Measurements from ENCODE around the gene KAT2A. TPM values are rescaled to one million over a fixed set of nuclear protein-coding genes. Genes with fewer than 3 reads are reported as not detected.
A peak's percentile ranks its signal among the peaks of the same experiment; 100 is the strongest.

KAT2A gene
- total and polyA plus RNA-seq, 9 of the 15 experiments (the other 6 are each of a cell fraction or from before 2014, with no cell fraction given), result 1.5 to 80.4 (median 31.9) TPM

GRCh38 chr17:42104264-42104663 is 16.9 kb downstream of the KAT2A start:
- TF ChIP-seq BHLHE40 (IDR thresholded peaks at IDR 0.05; ENCODE audit: low read length), result peak; percentile 53; the same call in 1 of the 2 replicates
- no peak for TF ChIP-seq STAT5B (CRISPR knock-in tag; IDR thresholded peaks at IDR 0.05)
- no peak for TF ChIP-seq LEF1 (IDR thresholded peaks at IDR 0.05)
- TF ChIP-seq JUND (IDR thresholded peaks at IDR 0.05; ENCODE audit: borderline replicate concordance, low read depth, low read length), result no peak
- TF ChIP-seq JUND (tag; IDR thresholded peaks at IDR 0.05; ENCODE audit: borderline replicate concordance, low read depth, low read length), result no peak
- no peak for TF ChIP-seq RFX1 (IDR thresholded peaks at IDR 0.05)
- no peak for TF ChIP-seq ZNF133 (CRISPR knock-in tag; IDR thresholded peaks at IDR 0.05)
- peak; percentile 55; the same call in 1 of the 2 replicates for TF ChIP-seq MECOM (CRISPR knock-in tag; IDR thresholded peaks at IDR 0.05)
- H3K27ac ChIP-seq (ENCODE audit: extremely low read depth, low read depth, low read length), result no peak overlapping the region
- ATAC-seq (no peak), FAIRE-seq (no peak), DNase-seq (ENCODE audit: extremely low read depth in 1 of 4, low spot score in 3 of 4) (no peak)
- intact Hi-C loops (cut with micrococcal nuclease) (no loop called here), in situ Hi-C loops (cut with MboI) (loop anchor here (25.0 kb wide), 1 partner anchor 367 kb away; the partner anchor contains the start of gene HAP1)
- BruUV-seq (replicated peaks), result no TSS peak
- peak overlapping the region in 1 of 2 experiments; percentile 20; a peak in 1 of 4 replicates for H3K9ac ChIP-seq (ENCODE audit: insufficient read depth in 1 of 2, low read depth in 2 of 2, low read length in 2 of 2)
- H3K9me3 ChIP-seq (replicated peaks; ENCODE audit: control insufficient read depth, insufficient read depth, low read depth, low read length), result no peaks in the 10 kb centered on the region
- H4K20me1 ChIP-seq (replicated peaks; ENCODE audit: control insufficient read depth, insufficient read depth, low read length), result no peaks in the 10 kb centered on the region
- H3K9me1 ChIP-seq (ENCODE audit: control insufficient read depth, insufficient read depth, low read length), result no peaks in the 10 kb centered on the region
- no peak overlapping the region for H2AFZ ChIP-seq (ENCODE audit: low read depth, low read length)
- no peak overlapping the region for H3K4me3 ChIP-seq
- WGBS (ENCODE audit: insufficient coverage, low coverage, missing lambda C conversion rate), result 12% methylated on average over 3 of the region's 3 CpGs
- H3K4me1 ChIP-seq (replicated peaks in 1 of 2; ENCODE audit: control insufficient read depth in 2 of 2, insufficient read depth in 2 of 2, low read length in 2 of 2), result peaks cover 14 to 42% of the 10 kb centered on the region in 2 experiments; a peak in 4 of 5 replicates
- H3K79me2 ChIP-seq (ENCODE audit: control insufficient read depth, insufficient read depth, low read length), result no peaks in the 10 kb centered on the region
- no peaks in the 10 kb centered on the region for H3K27me3 ChIP-seq (ENCODE audit: control insufficient read depth in 2 of 2, insufficient read depth in 2 of 2, low read length in 2 of 2)
- no peaks in the 10 kb centered on the region for H3K36me3 ChIP-seq (ENCODE audit: control insufficient read depth, insufficient read depth, low read length)
- POLR2A ChIA-PET, result interaction anchor here (1.0 to 1.2 kb wide), 2 partner anchors 12 to 415 kb away, joined by 3 to 4 read pairs; no protein-coding TSS in a partner anchor
- H3K4me2 ChIP-seq (ENCODE audit: insufficient read depth, low read length), result no peak overlapping the region
- CTCF ChIA-PET (ENCODE audit: low intra/inter-chr PET ratio), result no interaction called here
